Bone marrow (tissue), 2 donors: Measurements from ENCODE around the gene MROH8.

ENCODE experiments used
- DNase-seq, 2 donors: peaks; one replicate each; lab custom pipeline; 2025; lab: John Stamatoyannopoulos, UW

Gene MROH8

GRCh38 chr20:37198932-37199660 lies 19.7 kb upstream of the MROH8 start:
- DNase-seq: no peak

- peak in 1 of 2 donors; percentile 73 for DNase-seq
Observed at GRCh38 chr20:37194621-37195417, 15.5 kb upstream of the MROH8 start.

GRCh38 chr20:37193821-37194220 lies 14.5 kb upstream of the MROH8 start:
- no peak for DNase-seq

- DNase-seq: no peak
Observed at GRCh38 chr20:37193226-37193625, 13.9 kb upstream of the MROH8 start.

- peak; percentile 29 to 54 for DNase-seq
Observed at GRCh38 chr20:37192137-37192854, 12.9 kb upstream of the MROH8 start.

GRCh38 chr20:37190354-37191112 lies 11.2 kb upstream of the MROH8 start:
- DNase-seq: no peak

GRCh38 chr20:37189416-37190016 lies 10.2 kb upstream of the MROH8 start:
- DNase-seq: no peak

GRCh38 chr20:37188787-37189186 lies 9.4 kb upstream of the MROH8 start:
- no peak for DNase-seq

- DNase-seq: no peak
Observed at GRCh38 chr20:37185686-37186085, 6.3 kb upstream of the MROH8 start.

GRCh38 chr20:37179683-37180524 lies 556 bp upstream of the MROH8 start:
- peak in 1 of 2 donors; percentile 4 for DNase-seq

GRCh38 chr20:37172836-37173235 lies 6.5 kb downstream of the MROH8 start:
- DNase-seq: no peak

- no peak for DNase-seq
Observed at GRCh38 chr20:37166867-37167266, 12.5 kb downstream of the MROH8 start.

GRCh38 chr20:37165031-37165430 lies 14.3 kb downstream of the MROH8 start:
- DNase-seq: no peak

GRCh38 chr20:37163832-37164554 lies 15.4 kb downstream of the MROH8 start:
- DNase-seq: no peak

GRCh38 chr20:37162646-37163045 lies 16.7 kb downstream of the MROH8 start:
- no peak for DNase-seq

GRCh38 chr20:37161830-37162549 lies 17.4 kb downstream of the MROH8 start:
- DNase-seq: no peak

GRCh38 chr20:37160683-37161082 lies 18.7 kb downstream of the MROH8 start:
- no peak for DNase-seq

- no peak for DNase-seq
Observed at GRCh38 chr20:37158248-37158647, 21.1 kb downstream of the MROH8 start.

- DNase-seq: no peak
Observed at GRCh38 chr20:37155987-37156386, 23.4 kb downstream of the MROH8 start.
